IPS-15b (cell line): Measurements from ENCODE around the gene HK2.

Experiments
- H3K27me3 ChIP-seq: one replicate; pipeline ENCODE4 v1.6.1; 2013; ENCODE audit warnings: low read length; ENCODE audit not compliant: control insufficient read depth, insufficient read depth
- H3K36me3 ChIP-seq: one replicate; pipeline ENCODE4 v1.6.1; 2013; ENCODE audit warnings: low read length; ENCODE audit not compliant: control insufficient read depth, insufficient read depth
- H3K4me1 ChIP-seq: one replicate; pipeline ENCODE4 v1.6.1; 2013; ENCODE audit warnings: mild to moderate bottlenecking, low read length; ENCODE audit not compliant: control insufficient read depth, insufficient read depth
- H3K4me3 ChIP-seq: one replicate; pipeline ENCODE4 v1.5.1; 2013; ENCODE audit warnings: low read depth, low read length
- H3K9ac ChIP-seq: one replicate; pipeline ENCODE4 v1.6.1; 2013; ENCODE audit warnings: low read depth, mild to moderate bottlenecking, low read length
- H3K9me3 ChIP-seq: one replicate; pipeline ENCODE4 v1.6.1; 2013; ENCODE audit warnings: mild to moderate bottlenecking, low read length; ENCODE audit not compliant: control insufficient read depth, insufficient read depth

HK2 gene

DNA sequence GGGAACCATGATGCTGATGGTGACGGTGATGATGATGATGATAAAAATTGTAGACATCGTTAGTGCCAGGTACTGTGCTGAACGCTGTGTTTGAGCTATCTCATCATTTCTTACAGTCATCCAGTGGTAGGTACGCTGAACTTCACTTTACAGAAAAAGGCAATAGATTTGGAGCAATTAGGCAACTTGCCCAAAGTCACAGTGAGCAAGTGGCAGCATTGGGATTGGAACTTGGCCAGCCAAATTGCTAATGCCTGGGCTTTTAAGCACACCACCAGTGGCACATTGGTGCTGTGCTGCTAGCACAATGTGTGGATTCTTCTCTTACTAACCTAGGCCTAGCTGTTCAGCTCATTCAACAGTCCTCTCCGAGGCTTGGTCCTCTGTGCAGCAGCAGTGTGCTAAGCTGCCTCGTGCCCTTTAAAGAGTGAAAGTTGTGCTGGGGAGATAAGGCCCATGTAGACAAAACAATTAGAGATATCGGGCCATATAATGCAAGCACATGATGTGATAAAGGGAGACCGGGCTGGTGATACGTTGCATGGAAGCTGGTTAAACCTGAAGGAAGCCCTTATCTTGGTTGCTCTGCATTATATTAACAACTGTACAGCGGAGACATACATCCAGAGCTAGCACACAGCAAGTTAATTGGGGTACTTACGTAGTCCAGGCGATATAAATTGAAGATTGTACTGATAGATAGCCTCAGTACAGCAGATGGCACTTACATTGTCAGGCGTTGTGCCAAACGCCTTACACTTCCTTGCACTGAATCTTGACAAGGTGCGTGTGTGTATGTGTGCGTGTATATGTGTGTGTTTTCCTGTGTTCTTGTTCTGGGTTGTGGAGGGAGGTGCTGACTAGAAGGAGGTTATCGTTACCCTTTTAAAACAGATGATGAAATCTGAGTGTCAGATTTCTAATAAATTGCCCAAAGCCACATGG, 28.4 kb downstream of the HK2 start:
- no peaks in the 10 kb centered on the region for H3K4me1 ChIP-seq
- no peaks in the 10 kb centered on the region for H3K27me3 ChIP-seq
- no peak overlapping the region for H3K4me3 ChIP-seq
- no peaks in the 10 kb centered on the region for H3K9me3 ChIP-seq
- no peak overlapping the region for H3K9ac ChIP-seq
- no peaks in the 10 kb centered on the region for H3K36me3 ChIP-seq

GRCh38 chr2:74863802-74864248, 29.9 kb downstream of the HK2 start:
- Histone ChIP-seq H3K36me3 (peaks cover 8% of the 10 kb centered on the region), H3K9ac (no peak overlapping the region), H3K27me3 (no peaks in the 10 kb centered on the region), H3K4me3 (no peak overlapping the region), H3K9me3 (no peaks in the 10 kb centered on the region), H3K4me1 (peaks cover 6% of the 10 kb centered on the region)

GRCh38 chr2:74864728-74865722, 31.1 kb downstream of the HK2 start:
- H3K27me3 ChIP-seq = no peaks in the 10 kb centered on the region
- no peaks in the 10 kb centered on the region for H3K9me3 ChIP-seq
- H3K4me3 ChIP-seq = no peak overlapping the region
- peaks cover 8% of the 10 kb centered on the region for H3K36me3 ChIP-seq
- peaks cover 6% of the 10 kb centered on the region for H3K4me1 ChIP-seq
- no peak overlapping the region for H3K9ac ChIP-seq

DNA sequence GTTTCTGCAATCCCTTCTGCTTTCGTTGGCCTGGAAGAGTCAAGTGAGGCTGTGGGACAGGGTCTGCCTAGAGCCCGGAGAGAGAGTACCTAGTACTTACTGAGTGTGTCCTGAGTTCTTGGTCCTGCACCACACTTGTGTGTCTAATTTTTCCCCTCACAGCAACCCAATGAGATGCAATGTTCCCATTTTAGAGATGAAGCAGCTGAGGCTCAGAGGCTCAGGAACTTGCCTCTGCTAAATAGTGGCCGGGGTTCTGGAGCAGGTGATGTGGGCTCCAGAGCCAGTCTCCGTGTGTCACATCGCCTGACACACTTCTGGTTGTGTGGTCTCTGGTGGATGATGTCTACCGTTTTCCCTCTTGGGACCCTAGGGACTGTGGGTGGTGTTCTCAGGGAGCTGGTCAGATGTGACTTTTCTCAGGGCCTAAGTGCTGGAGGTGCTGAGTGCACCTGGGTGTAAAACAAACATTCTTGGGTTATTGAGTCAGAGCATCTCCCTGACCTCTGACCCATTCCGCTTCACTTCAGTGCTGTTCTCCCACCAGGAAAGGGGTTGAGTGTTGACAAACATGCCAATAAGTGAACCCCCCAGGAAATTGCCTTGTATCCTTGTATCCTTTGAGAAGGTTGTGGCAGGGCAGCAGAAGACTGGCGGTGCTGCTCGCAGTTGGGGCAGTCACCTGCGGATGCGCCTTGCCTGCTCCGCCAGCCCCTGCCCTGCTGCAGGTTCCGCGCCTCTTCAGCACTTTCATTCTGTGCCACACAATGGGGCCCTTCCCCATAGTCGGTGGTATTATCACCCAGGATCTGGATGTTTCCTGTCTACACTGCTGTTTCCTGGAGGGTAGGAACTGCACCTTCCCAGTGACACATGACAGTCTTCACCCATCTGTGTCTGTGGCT, 32.1 kb downstream of the HK2 start:
- Histone ChIP-seq H3K4me3 (no peak overlapping the region), H3K9ac (no peak overlapping the region), H3K9me3 (no peaks in the 10 kb centered on the region), H3K4me1 (peaks cover 6% of the 10 kb centered on the region), H3K36me3 (peaks cover 8% of the 10 kb centered on the region), H3K27me3 (no peaks in the 10 kb centered on the region)

- no peak overlapping the region for H3K4me3 ChIP-seq
- no peaks in the 10 kb centered on the region for H3K9me3 ChIP-seq
- H3K9ac ChIP-seq = no peak overlapping the region
- H3K27me3 ChIP-seq = no peaks in the 10 kb centered on the region
- H3K36me3 ChIP-seq = peaks cover 8% of the 10 kb centered on the region
- H3K4me1 ChIP-seq = peaks cover 6% of the 10 kb centered on the region
These were observed 34.1 kb downstream of the HK2 start for GRCh38 chr2:74867841-74868658.

DNA sequence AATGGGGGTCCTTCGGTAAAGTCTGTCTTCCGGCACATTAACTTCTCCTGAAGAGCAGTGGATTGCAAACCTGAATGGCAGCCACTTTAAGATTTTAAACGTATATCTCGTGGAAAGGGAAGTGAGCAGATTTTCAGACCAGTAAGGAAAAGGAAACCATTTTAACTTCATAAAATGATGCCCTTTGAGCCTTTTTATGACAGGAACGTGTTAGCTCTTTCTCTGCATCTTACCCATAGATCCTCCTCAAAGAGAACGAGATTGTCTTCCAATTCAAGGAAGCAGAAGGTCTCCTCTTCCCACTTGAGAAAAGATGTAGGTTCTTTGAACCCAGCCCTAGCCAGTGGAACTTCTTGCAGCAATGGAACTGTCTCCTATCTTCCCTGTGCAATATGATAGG, 35.6 kb downstream of the HK2 start:
- no peak overlapping the region for H3K9ac ChIP-seq
- no peaks in the 10 kb centered on the region for H3K9me3 ChIP-seq
- H3K27me3 ChIP-seq = no peaks in the 10 kb centered on the region
- H3K4me1 ChIP-seq = peaks cover 6% of the 10 kb centered on the region
- no peak overlapping the region for H3K4me3 ChIP-seq
- H3K36me3 ChIP-seq = peaks cover 15% of the 10 kb centered on the region

DNA sequence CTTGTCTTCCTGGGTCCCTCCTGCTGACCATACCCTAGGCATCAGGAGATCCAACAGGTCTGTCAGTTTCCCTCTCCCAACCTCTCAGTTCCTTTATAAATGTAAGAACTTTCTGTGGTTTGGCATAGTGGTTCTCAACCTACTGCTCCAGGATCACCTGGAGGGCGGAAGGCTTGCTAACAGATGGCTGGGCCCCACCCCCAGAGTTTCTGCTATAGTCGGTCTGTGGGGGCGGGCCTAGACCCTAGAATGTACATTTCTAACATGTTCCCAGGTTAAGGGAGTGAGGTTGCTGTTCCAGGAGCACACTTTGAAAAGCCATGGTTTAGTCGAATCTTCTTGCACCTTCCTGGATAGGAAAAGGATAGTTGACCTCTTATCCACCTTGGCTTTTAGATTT, 37.0 kb downstream of the HK2 start:
- H3K4me3 ChIP-seq = no peak overlapping the region
- no peak overlapping the region for H3K9ac ChIP-seq
- no peaks in the 10 kb centered on the region for H3K27me3 ChIP-seq
- peaks cover 19% of the 10 kb centered on the region for H3K36me3 ChIP-seq
- peaks cover 6% of the 10 kb centered on the region for H3K4me1 ChIP-seq
- no peaks in the 10 kb centered on the region for H3K9me3 ChIP-seq

GRCh38 chr2:74871414-74871813, 37.5 kb downstream of the HK2 start:
- Histone ChIP-seq H3K4me3 (no peak overlapping the region), H3K4me1 (peaks cover 6% of the 10 kb centered on the region), H3K36me3 (peaks cover 23% of the 10 kb centered on the region)

DNA sequence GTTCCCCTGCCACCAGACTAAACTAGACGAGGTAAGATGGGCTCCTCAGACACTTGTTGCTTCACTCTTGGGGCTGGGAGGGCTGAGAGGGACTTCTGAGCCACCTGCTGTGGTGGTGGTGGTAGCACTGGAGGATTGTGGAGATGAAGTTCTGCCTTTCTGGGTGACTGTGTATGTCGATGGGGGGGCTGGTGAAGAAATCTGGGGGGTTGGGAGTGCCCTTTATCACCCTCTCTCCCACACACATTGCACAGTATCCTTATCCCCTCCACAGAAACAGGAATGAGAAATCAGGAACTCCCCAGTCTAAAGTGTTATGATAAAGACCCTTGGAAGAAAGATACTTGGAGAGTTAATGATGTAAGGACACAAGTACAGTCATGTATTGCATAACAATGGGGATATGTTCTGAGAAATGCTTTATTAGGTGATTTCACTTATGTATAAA, 38.5 kb downstream of the HK2 start:
- no peak overlapping the region for H3K4me3 ChIP-seq
- peaks cover 6% of the 10 kb centered on the region for H3K4me1 ChIP-seq
- H3K9me3 ChIP-seq = no peaks in the 10 kb centered on the region
- peaks cover 32% of the 10 kb centered on the region for H3K36me3 ChIP-seq
- no peak overlapping the region for H3K9ac ChIP-seq
- H3K27me3 ChIP-seq = no peaks in the 10 kb centered on the region

More at GRCh38 chr2:74871414-74871813, 37.5 kb downstream of the HK2 start:
- no peaks in the 10 kb centered on the region for H3K9me3 ChIP-seq
- H3K27me3 ChIP-seq = no peaks in the 10 kb centered on the region
- H3K9ac ChIP-seq = no peak overlapping the region

DNA sequence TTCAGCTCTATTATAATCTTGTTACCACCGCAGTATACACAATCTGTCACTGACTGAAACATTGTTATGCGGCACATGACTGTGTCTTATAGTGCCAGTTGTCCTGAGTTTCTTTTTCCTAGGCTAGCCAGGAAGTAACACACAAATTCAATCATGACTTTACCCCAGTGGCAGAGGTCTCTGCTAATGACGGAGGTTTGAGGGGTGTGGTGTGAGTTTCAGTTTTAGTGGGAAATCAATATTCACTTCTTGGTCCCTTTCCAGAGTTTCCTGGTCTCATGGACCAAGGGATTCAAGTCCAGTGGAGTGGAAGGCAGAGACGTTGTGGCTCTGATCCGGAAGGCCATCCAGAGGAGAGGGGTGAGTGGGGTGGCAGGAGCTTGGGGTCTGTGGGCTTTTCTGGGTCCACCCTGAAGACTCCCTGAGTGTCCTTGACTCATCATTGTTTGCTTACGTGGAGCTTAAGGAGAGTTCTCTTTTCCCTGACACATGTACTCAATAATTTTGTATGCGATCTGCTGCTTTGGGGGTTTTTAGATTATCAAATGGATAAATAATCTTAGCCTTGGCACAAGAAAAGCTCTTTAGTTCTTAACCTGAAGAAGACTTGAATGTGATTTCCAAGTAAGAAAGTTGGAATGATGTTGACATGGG, 39.2 kb downstream of the HK2 start:
- H3K36me3 ChIP-seq = peaks cover 33% of the 10 kb centered on the region
- no peak overlapping the region for H3K4me3 ChIP-seq
- no peak overlapping the region for H3K9ac ChIP-seq

More for the DNA sequence above, 39.2 kb downstream of the HK2 start:
- H3K9me3 ChIP-seq = no peaks in the 10 kb centered on the region
- no peaks in the 10 kb centered on the region for H3K27me3 ChIP-seq
- peaks cover 3% of the 10 kb centered on the region for H3K4me1 ChIP-seq
